ENCODE measurements around the gene TIMP1. TPM values are rescaled to one million over a fixed set of nuclear protein-coding genes. Genes with fewer than 3 reads are reported as not detected.
"Not testable (repeated sequence)": the region's sequence is repeated elsewhere in the genome, so short reads cannot be mapped to it uniquely, and the experiment has no call there.

Gene TIMP1
- total RNA-seq, 1 donor from 2014 or later, result 123 TPM

DNA sequence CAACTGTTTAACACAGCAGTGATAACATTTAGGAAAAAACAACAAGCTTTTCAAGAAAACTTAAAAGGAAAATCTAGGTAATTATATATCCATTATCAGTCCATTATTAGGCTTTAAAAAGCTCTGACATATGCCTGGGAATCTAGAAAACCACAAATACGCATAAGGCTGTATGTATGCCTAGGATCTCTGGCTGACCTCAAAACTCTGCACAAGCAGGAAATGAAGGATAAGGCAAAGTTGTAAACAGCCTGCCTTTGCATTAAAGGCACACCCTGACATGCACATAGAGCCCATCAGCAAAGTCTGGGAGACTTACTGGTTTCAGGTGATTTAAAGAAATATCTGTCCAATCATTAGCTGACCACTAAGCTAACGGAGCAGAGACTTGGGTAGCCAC is 14.0 kb downstream of the TIMP1 start:
- intact Hi-C loops (cut with micrococcal nuclease), result no loop called here

DNA sequence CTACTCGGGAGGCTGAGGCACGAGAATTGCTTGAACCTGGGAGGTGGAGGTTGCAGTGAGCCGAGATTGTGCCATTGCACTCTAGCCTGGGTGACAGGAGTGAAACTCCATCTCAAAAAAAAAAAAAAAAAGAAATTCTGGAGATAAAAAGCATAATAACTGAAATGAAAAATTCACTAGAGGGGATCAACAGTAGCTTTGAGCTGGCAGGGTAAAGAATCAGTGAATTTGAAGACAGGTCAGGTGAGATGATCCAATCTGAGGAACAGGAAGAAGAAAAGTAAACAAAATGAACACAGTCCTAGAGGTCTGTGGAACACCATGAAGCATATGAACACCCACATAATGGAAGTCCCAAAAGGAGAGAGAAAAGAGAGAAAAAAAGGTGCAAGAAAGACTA is 15.0 kb downstream of the TIMP1 start:
- intact Hi-C loops (cut with micrococcal nuclease), result no loop called here

DNA sequence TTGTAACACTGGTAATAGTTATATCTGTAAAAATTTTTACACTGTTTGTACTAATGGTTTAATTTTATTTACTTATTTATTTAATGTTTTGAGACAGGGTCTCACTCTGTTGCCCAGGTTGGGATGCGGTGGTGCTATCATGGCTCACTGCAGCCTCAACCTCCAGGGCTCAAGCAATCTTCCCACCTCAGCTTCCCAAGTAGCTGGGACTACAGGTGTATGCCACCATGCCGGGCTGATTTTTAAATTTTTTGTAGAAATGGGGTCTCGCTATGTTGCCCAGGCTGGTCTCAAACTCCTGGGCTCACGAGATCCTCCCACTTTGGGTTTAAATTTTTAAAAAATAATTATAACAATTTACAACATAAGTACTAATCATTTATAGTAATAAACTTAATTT is 20.9 kb downstream of the TIMP1 start:
- intact Hi-C loops (cut with micrococcal nuclease), result not testable (repeated sequence)

DNA sequence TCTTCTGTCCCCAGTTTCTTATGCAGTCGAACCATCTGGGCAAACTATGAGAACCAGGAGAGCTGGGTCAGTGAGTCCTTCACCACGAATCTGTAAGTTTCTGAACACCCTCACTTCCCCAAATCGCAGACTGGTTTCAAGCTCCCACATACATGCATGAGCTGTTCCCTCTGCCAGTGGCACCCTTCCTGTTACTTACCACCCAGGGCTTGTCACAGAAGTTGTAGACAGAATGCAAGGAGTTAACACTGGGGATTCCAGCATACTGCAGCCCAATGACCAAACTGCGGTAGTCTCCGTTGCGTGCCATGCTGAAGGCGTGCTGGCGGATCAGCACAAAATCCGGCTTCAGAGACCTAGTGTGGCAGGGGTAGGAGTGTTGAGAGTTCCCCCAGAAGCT is 22.8 kb downstream of the TIMP1 start:
- intact Hi-C loops (cut with micrococcal nuclease), result no loop called here

DNA sequence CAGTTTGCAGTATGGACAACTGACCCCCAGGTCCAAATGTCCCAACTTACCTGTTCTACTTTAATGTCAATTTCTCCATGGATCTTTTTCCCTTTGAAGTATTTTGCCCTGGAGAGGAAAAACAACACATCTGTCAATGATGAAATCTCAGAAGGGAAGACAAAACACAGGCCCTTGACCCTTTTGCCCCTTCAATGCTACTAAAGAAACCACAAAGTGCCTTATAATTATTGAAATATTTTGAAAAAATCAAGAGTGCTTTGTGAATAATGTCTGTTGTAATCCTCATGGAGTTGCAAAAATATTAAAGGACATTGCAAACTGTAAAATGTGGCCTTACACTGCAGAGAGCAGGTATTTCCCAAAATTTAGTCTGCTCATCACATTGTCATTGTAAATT is 24.9 kb downstream of the TIMP1 start:
- intact Hi-C loops (cut with micrococcal nuclease), result no loop called here

DNA sequence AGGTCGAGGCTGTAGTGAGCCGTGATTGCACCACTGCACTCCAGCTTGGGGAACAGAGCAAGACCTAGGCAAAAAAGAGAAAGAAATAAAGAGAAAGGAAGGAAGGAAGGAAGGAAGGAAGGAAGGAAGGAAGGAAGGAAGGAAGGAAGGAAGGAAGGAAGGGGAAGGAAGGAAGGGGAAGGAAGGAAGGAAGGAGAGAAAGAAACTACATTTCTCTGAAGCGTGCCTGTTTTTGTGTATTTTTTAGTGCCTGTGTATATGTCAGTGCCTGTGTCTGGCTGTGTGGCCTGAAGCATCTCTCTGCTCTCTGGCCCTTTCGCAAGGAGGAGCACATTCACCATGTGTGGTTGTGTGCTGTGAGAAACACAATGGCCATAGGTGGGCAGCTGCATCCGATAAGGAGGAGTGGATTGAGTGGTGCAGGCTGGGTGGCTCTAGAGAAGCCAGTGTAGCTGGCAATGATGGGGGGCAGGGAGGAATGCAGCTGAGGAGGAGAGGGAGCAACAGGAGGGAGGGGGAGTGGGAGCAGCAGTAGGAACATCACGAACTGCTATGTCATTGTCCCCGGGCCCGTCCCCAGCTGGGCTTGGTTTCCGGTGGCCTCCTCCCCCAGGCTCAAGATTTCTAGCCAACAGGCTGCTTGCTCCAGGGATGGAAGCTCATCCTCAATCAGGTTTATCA is 26.0 kb downstream of the TIMP1 start:
- intact Hi-C loops (cut with micrococcal nuclease), result no loop called here

DNA sequence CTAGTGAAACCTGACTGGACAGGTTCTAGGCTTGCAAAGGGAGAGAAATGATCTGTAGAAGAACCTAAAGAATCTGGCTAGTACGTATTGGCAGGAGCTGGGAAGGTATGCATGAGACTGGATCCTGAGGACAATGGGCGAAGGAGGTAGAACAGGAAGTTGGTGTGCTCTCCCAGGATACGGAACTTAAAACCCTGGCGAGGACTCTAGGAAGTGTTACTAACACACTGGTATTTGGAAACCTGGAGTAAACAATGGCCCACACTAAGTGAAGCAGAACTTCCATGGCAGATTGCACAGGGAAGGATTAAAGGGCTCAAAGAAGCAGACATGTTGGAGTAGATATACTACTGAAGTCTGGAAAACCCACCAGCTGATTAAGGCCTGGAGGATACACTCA is 28.3 kb downstream of the TIMP1 start:
- intact Hi-C loops (cut with micrococcal nuclease), result no loop called here

DNA sequence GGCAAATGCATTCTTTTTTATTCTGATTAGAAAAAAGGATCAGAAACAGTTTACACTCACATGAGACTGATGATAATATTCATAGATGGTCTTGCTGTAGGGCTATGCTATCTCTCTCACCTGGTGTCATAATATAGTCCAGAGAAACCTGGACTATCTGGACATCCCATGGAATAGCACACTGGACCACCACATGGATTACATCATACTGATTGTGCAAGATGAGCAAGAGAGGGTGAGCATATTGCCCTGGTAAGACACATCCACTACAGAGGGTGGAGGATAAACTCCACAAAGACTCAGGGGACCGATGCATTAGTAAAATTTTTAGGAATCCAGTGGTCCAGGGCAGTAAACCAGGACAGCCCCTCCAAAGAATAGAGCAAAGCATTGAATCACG is 29.3 kb downstream of the TIMP1 start:
- intact Hi-C loops (cut with micrococcal nuclease), result no loop called here

DNA sequence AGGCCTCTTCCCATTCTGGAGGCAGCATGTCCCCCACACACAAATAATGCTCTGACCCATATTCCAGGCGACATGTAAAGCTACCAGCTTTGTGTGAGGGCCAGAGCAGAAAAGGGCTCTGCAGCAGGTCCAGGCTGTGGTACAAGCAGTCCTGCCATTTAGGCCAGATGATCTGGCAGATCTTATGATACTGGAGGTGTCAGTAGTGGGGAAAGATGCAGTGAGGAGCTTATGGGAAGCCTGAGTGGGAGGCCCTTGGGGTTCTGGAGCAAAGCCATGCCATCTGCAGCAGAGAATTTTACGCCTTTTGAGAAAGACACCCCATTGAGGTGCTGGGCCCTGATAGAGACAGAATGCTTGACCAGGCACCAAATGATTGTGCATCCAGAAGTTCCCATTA is 29.7 kb downstream of the TIMP1 start:
- intact Hi-C loops (cut with micrococcal nuclease), result no loop called here

DNA sequence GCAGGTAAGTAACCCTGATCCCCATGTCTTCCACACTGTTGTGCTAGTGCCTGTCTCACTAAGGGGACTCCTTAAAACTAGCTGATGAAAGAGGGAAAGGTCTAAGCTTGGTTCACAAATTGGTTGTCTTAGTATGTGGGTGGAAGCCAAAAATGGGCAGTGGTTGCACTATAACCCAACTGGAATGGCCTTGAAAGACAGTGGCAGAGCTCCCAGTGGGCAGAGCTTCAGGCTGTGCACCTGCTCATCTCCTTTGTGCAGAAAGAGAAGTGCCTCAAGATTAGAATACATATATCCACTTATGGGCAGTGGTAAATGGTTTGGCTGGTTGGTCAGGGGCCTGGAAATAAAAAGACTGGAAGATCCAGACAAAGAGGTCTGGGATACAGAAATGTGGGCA is 30.2 kb downstream of the TIMP1 start:
- intact Hi-C loops (cut with micrococcal nuclease), result no loop called here

DNA sequence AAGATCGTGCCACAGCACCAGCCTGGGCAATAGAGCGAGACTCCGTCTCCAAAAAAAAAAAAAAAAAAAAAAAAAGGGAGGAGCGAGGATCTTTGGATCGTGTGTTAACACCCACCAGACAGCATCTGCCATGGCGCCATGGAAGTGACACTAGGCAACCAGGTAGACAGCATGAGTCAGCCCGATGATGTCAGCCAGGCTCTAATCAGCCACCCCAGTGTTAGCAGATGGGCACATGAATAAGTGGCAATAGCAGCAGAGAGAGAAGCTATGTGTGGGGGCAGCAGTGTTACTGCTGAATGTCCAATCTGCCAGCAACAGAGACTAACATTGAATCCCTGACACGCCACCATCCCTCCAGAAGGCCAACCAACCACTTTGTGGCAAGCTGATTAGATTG is 30.8 kb downstream of the TIMP1 start:
- intact Hi-C loops (cut with micrococcal nuclease), result no loop called here

DNA sequence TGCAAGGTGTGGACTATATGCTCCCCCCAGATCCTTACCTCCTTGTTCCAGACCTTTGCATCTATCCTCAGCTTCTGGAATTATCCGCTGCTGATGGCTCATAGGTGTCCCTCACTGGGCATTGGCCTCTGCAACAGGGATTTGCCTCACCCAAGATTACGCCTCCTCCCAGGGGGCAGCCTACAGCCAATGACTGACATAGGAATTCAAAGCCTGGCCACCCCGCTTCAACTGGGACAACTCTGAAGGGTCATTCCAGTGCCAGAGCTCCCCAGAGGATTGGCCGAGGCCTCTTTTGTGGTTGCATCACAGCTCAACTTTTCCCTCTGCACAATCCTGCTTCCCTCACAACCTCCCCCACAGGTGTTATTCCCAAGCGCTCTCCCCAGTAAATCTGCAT is 32.4 kb downstream of the TIMP1 start:
- intact Hi-C loops (cut with micrococcal nuclease), result no loop called here

DNA sequence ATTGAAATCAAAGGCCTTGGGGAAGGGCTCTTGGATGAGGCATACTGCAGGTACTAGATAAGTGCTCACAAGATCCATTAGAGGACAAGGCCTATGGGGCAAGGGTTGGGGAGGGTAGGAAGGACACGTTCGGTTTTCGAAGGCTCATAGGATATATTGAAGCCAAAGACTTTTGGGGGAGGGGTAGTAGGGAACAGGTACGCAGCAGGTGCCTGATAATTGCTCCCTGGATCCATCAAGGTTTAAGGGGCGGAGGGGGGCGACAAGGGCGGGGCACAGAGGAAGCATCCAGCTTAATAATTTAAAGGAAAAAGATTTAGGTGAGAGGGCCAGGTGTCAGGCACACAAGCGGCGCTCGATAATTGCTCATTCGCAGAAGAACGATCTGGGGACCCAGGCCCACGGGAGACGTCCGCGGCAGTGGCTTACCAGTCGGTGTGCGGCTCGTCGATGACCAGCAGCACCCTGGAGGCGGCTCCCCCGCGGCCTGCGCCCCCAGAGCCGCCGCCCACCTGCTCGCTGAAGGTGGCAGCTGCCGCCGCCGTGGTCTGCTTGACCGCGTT is 36.8 kb downstream of the TIMP1 start:
- intact Hi-C loops (cut with micrococcal nuclease), result loop anchor here (1.0 kb wide), 1 partner anchor 37 kb away; the partner anchor contains the start of gene TIMP1

DNA sequence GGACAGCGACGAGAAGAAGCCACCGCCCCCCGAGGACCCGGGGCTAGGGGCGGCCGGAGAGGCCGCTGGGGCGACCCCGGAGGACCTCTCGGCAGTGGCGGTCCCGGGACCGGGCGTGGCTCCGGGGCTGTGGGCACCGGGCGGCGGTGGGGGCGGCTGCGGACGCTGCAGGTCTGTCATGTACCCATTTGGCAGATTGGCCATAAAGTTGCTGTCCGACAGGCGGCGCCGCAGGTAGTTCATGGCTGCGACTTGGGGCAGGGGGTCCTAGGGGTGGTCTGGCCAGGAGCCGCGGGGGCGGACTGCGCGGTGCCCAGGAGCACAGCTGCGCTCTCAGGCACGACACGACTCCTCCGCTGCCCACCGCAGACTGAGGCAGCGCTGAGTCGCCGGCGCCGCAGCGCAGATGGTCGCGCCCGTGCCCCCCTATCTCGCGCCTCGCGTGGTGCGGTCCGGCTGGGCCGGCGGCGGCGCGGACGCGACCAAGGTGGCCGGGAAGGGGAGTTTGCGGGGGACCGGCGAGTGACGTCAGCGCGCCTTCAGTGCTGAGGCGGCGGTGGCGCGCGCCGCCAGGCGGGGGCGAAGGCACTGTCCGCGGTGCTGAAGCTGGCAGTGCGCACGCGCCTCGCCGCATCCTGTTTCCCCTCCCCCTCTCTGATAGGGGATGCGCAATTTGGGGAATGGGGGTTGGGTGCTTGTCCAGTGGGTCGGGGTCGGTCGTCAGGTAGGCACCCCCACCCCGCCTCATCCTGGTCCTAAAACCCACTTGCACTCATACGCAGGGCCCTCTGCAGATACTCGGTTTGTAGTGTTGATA is 37.5 kb downstream of the TIMP1 start, which contains the start of gene SYN1:
Gene SYN1 (minus strand): TSS at position 372 of the 817 bp plus-strand sequence. CDS start 129 bp downstream, at position 243.
- intact Hi-C loops (cut with micrococcal nuclease), result loop anchor here (1.0 to 2.0 kb wide), 4 partner anchors 31 to 58 kb away; partner anchors contain the start of genes ARAF, ELK1, TIMP1 and UXT

DNA sequence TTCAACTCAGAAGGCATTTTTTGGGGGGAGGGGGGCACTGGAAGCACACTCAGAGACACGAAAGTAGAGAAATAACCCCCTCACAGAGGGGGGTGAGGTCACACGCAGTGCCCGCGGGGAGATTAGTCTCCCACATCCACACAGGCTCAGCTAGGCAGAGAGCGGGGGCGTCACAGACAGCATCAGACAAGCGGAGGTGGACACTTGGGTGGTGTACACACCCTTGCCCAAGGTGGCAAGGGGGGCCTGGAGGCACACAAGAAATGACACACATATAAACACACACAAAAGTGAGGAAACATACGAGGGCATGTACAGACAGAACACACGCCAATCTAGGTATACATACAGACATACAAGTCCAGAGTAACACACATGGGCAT is 38.1 kb downstream of the TIMP1 start:
- intact Hi-C loops (cut with micrococcal nuclease), result loop anchor here (1.0 to 2.0 kb wide), 3 partner anchors 31 to 59 kb away; partner anchors contain the start of genes ARAF, ELK1 and UXT

DNA sequence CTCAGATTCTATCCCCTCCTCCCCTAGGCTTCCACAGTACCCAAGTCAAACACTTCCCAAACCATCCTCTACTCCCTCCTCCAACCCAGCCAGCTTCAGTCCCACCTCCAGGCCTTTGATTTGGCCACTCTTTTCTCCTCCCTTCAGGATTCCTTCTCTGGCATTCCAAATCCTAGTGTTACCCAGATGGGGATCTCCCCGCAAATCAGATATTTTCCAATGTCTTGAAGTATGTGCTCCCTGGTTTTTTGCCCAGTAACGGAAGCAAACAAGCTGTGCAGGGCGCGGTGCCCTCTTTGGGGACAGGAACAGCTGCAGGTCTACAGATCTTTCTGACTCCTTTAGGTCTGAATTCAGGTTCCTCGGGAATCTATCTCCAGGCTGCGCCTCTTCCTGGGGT is 39.6 kb downstream of the TIMP1 start:
- intact Hi-C loops (cut with micrococcal nuclease), result loop anchor here (2.0 kb wide), 1 partner anchor 29 kb away; the partner anchor contains the start of gene ELK1

DNA sequence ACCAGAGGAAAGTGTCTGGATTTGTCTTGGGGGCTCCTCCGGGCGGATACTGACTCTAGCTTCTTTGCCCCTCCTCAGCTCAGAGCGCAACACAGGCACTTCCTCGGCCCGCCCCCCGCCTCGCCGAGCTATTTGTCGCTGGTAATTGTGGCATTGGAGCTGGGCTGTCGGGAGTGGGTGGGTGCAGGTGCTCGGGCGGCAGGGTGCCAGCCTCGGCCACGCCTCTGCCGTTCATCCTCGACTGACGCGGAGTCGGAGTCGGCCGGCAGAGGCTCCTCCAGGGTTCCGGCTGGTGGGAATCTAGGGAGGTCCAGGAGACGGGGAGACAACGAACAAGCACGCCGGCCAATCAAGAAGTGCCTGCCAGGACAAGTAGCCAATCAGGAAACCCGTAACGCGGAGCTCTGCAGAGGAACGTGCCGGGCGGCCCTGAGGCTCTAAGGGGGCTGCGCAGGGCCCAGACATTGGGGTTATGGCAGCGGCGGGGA is 41.3 kb downstream of the TIMP1 start:
- intact Hi-C loops (cut with micrococcal nuclease), result no loop called here

DNA sequence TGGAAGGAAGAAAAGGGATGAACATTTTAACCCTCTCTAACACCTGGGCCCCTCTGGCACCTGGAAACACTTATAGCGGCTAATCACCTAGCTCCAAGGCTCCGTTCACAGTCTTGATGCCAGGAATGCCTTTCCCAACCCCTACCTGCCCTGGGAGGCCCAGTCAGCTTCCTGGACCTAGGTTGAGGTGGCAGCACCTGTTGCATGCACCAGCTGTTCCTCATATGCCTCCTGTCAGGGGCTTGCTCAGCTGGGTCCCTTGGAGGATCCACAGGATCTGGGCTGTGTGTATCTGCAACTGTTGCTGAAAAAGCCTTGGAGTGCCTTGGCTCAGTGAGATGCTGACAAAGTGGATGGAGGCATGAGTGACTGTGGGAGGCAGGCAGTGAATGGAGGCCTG is 43.1 kb downstream of the TIMP1 start:
- intact Hi-C loops (cut with micrococcal nuclease), result no loop called here

DNA sequence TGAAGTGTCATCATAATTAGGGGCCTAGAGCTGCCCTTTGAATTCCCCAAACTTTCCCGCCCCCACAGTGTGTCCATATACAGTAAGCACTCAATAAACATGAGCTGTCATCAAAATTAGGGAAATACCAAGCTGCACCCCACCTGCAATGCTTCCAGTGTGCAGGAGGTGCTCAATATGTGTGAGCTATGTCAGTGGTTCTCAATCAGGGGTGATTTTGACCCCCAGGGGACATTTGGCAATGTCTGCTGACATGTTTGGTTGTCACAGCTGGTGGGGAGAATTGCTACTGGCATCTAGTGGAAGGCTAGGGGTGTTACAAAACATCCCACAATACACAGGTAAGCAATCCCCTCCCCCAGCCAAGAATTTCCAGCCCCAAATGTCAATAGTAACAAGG is 46.7 kb downstream of the TIMP1 start:
- intact Hi-C loops (cut with micrococcal nuclease), result loop anchor here (1.0 kb wide), 1 partner anchor 67 kb away; no protein-coding TSS in a partner anchor

DNA sequence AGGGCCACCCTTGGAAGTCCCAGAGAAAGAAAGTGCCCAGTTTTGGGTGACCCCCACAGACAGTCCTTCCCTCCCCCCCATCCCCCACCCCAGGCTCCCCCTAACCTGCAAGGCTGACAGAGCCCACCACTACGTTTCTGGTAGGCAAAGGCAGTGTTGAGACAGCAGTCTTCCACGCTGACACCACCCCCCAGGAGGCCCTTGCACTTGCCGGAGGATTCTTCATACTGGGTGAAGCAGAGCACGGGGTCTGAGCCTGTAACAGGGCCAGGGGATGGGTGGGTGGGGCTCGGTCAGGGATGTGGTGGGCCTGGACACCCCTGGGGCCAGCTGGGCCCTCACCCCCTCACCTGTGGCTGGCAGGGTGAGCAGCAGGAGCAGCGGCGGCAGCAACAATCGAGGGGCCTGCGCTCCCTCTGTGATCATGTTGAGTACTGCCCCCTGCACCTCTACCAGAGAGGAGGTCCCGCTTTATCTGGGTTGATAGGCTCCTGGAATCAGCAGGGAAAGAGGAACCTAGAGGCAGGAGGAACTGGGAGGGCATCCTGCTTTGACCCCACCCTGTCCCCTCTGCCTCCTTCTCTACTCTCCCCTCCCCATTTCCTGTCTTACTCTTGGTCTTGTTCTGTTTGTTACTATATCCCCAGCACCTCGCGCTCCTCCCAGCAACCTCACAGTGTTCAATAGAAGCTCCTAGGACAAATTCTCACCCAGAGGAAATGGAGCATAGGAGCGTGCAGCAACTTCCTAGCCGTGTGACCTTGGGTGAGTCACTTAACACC is 47.4 kb downstream of the TIMP1 start, which contains the start of gene CFP:
Gene CFP (minus strand): TSS at position 512 of the 782 bp plus-strand sequence. CDS start 86 bp downstream, at position 426.
- intact Hi-C loops (cut with micrococcal nuclease), result loop anchor here (1.0 kb wide), 1 partner anchor 67 kb away; no protein-coding TSS in a partner anchor

DNA sequence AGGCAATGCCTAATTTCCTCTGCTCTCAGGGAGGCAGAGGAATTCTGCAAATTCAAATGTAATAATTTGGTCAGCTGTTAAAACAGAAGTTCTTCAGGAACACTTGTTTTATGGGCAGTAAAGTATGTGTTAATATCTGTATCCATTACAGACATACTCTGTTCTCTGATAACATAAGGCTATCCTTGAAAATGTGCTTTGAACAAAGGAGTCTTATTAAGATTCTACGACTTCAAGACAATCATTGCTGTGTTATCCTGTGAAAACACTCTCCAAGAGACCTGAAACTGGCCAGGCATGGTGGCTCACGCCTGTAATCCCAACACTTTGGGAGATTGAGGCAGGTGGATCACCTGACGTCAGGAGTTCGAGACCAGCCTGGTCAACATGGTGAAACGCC is 49.4 kb downstream of the TIMP1 start:
- intact Hi-C loops (cut with micrococcal nuclease), result no loop called here
